Keratinocyte (primary cell): ENCODE data around the gene SCGB1D1.

Experiments used
- CTCF ChIP-seq, 3 experiments: IDR thresholded peaks in 1 of 3; conservative IDR thresholded peaks in 1 of 3; optimal IDR thresholded peaks in 1 of 3; 2 replicates in 2 of 3; 3 replicates in 1 of 3; pipeline versions ENCODE3 to v1.5.1; 2011; ENCODE audit warnings: low read length in 3 of 3, mild to moderate bottlenecking in 3 of 3, moderate library complexity in 2 of 3, control low read depth in 1 of 3, inconsistent platforms in 1 of 3; ENCODE audit not compliant: insufficient read depth in 2 of 3; ENCODE audit errors: extremely low read depth in 1 of 3
- EZH2 ChIP-seq: IDR thresholded peaks from one replicate; pipeline ENCODE4 v1.6.1; 2012; ENCODE audit warnings: inconsistent platforms, mild to moderate bottlenecking, low read length, moderate library complexity

- TF ChIP-seq CTCF (optimal IDR thresholded peaks at IDR 0.05 in 1 of 3, IDR thresholded peaks at IDR 0.05 in 1 of 3, conservative IDR thresholded peaks at IDR 0.05 in 1 of 3; ENCODE audit: extremely low read depth in 1 of 3, insufficient read depth in 2 of 3, low read length in 3 of 3): no peak
- no peak for TF ChIP-seq EZH2
These were observed 32.4 kb upstream of the SCGB1D1 start for GRCh38 chr11:62157603-62158002.
